A204.1 (cell line): ENCODE measurements around the gene ATCAY.

Experiments
- FAIRE-seq: peaks from 2 replicates; lab custom pipeline; 2012; peaks lifted over from hg19 to GRCh38; lab: Jason Lieb, UNC

Gene ATCAY

GRCh38 chr19:3880471-3881271 lies at the start of gene ATCAY:
Gene ATCAY, plus strand, starts transcription at chr19:3880685. Its CDS starts 5,083 bp downstream, at chr19:3885768.
- FAIRE-seq: no peak

GRCh38 chr19:3831601-3832000 lies 48.9 kb upstream of the ATCAY start:
- no peak for FAIRE-seq

- no peak for FAIRE-seq
Measured at GRCh38 chr19:3832001-3832400, 48.5 kb upstream of the ATCAY start.

GRCh38 chr19:3833578-3834348 lies 46.7 kb upstream of the ATCAY start:
- FAIRE-seq: no peak

- FAIRE-seq: no peak
Measured at GRCh38 chr19:3834349-3835054, 46.0 kb upstream of the ATCAY start.

GRCh38 chr19:3835055-3835435 lies 45.4 kb upstream of the ATCAY start:
- no peak for FAIRE-seq

GRCh38 chr19:3836887-3837286 lies 43.6 kb upstream of the ATCAY start:
- no peak for FAIRE-seq

- FAIRE-seq: no peak
Measured at GRCh38 chr19:3837332-3837731, 43.2 kb upstream of the ATCAY start.

- no peak for FAIRE-seq
Measured at GRCh38 chr19:3837922-3838321, 42.6 kb upstream of the ATCAY start.

- FAIRE-seq: no peak
Measured at GRCh38 chr19:3838661-3839060, 41.8 kb upstream of the ATCAY start.

GRCh38 chr19:3839941-3840340 lies 40.5 kb upstream of the ATCAY start:
- no peak for FAIRE-seq

- FAIRE-seq: no peak
Measured at GRCh38 chr19:3840804-3841203, 39.7 kb upstream of the ATCAY start.

- FAIRE-seq: no peak
Measured at GRCh38 chr19:3842948-3843347, 37.5 kb upstream of the ATCAY start.

- FAIRE-seq: no peak
Measured at GRCh38 chr19:3844596-3844995, 35.9 kb upstream of the ATCAY start.

GRCh38 chr19:3849092-3849491 lies 31.4 kb upstream of the ATCAY start:
- FAIRE-seq: no peak

- FAIRE-seq: no peak
Measured at GRCh38 chr19:3849787-3850186, 30.7 kb upstream of the ATCAY start.

GRCh38 chr19:3850320-3850972 lies 30.0 kb upstream of the ATCAY start:
- no peak for FAIRE-seq

- FAIRE-seq: no peak
Measured at GRCh38 chr19:3851254-3852176, 29.0 kb upstream of the ATCAY start.

GRCh38 chr19:3852177-3852511 lies 28.3 kb upstream of the ATCAY start:
- no peak for FAIRE-seq

- FAIRE-seq: no peak
Measured at GRCh38 chr19:3852614-3853254, 27.8 kb upstream of the ATCAY start.

GRCh38 chr19:3855320-3855719 lies 25.2 kb upstream of the ATCAY start:
- FAIRE-seq: no peak
